GM10266 (cell line): Measurements from ENCODE around the gene CSPG4.
"Not testable (repeated sequence)": the region's sequence is repeated elsewhere in the genome, so short reads cannot be mapped to it uniquely, and the experiment has no call there.

Source experiments
- DNase-seq: peaks from one replicate; pipeline ENCODE4 v3.0.0; 2012; ENCODE audit errors: extremely low spot score
- CTCF ChIP-seq: IDR thresholded peaks from 2 replicates; pipeline ENCODE4 v1.5.1; 2012; ENCODE audit warnings: mild to moderate bottlenecking, low read depth; ENCODE audit not compliant: control insufficient read depth, insufficient read depth; ENCODE audit errors: missing control alignments

The CSPG4 gene, protein sequence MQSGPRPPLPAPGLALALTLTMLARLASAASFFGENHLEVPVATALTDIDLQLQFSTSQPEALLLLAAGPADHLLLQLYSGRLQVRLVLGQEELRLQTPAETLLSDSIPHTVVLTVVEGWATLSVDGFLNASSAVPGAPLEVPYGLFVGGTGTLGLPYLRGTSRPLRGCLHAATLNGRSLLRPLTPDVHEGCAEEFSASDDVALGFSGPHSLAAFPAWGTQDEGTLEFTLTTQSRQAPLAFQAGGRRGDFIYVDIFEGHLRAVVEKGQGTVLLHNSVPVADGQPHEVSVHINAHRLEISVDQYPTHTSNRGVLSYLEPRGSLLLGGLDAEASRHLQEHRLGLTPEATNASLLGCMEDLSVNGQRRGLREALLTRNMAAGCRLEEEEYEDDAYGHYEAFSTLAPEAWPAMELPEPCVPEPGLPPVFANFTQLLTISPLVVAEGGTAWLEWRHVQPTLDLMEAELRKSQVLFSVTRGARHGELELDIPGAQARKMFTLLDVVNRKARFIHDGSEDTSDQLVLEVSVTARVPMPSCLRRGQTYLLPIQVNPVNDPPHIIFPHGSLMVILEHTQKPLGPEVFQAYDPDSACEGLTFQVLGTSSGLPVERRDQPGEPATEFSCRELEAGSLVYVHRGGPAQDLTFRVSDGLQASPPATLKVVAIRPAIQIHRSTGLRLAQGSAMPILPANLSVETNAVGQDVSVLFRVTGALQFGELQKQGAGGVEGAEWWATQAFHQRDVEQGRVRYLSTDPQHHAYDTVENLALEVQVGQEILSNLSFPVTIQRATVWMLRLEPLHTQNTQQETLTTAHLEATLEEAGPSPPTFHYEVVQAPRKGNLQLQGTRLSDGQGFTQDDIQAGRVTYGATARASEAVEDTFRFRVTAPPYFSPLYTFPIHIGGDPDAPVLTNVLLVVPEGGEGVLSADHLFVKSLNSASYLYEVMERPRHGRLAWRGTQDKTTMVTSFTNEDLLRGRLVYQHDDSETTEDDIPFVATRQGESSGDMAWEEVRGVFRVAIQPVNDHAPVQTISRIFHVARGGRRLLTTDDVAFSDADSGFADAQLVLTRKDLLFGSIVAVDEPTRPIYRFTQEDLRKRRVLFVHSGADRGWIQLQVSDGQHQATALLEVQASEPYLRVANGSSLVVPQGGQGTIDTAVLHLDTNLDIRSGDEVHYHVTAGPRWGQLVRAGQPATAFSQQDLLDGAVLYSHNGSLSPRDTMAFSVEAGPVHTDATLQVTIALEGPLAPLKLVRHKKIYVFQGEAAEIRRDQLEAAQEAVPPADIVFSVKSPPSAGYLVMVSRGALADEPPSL (N-terminal part only)

GRCh38 chr15:75712668-75713337 lies at the start of gene CSPG4:
CSPG4 (minus strand) TSS chr15:75712848; CDS start chr15:75712755, 93 bp downstream.
- DNase-seq: peak; percentile 14
- no peak for TF ChIP-seq CTCF

GRCh38 chr15:75762357-75762718 lies 49.7 kb upstream of the CSPG4 start:
- DNase-seq: not testable (repeated sequence)

- no peak for TF ChIP-seq CTCF
- DNase-seq: no peak
Observed at GRCh38 chr15:75761446-75762356, 49.1 kb upstream of the CSPG4 start.

- TF ChIP-seq CTCF: no peak
- no peak for DNase-seq
Observed at GRCh38 chr15:75760704-75761435, 48.2 kb upstream of the CSPG4 start.

GRCh38 chr15:75760131-75760520 lies 47.5 kb upstream of the CSPG4 start:
- DNase-seq: not testable (repeated sequence)

GRCh38 chr15:75759416-75760130 lies 46.9 kb upstream of the CSPG4 start:
- DNase-seq: no peak
- TF ChIP-seq CTCF: no peak
